GM21367 (cell line): Measurements from ENCODE around the gene SLC19A1.

Experiments used
- ATAC-seq: cut with Tn5 transposase; IDR thresholded peaks from one replicate; pipeline ENCODE4 v1.9.1; 2021; ENCODE audit not compliant: unreplicated experiment

SLC19A1 gene

GRCh38 chr21:45480701-45481500 is 61.3 kb downstream of the SLC19A1 start:
- ATAC-seq, result no peak

GRCh38 chr21:45479691-45480675 is 62.3 kb downstream of the SLC19A1 start:
- no peak for ATAC-seq

GRCh38 chr21:45478816-45479669 is 63.2 kb downstream of the SLC19A1 start:
- ATAC-seq, result no peak

GRCh38 chr21:45478115-45478801 is 64.0 kb downstream of the SLC19A1 start:
- no peak for ATAC-seq

- ATAC-seq, result no peak
Observed at GRCh38 chr21:45477176-45478114, 64.8 kb downstream of the SLC19A1 start.

GRCh38 chr21:45476582-45476981 is 65.7 kb downstream of the SLC19A1 start:
- no peak for ATAC-seq

- ATAC-seq, result no peak
Observed at GRCh38 chr21:45475797-45476570, 66.3 kb downstream of the SLC19A1 start.

- no peak for ATAC-seq
Observed at GRCh38 chr21:45475004-45475685, 67.1 kb downstream of the SLC19A1 start.

- ATAC-seq, result no peak
Observed at GRCh38 chr21:45474323-45474950, 67.8 kb downstream of the SLC19A1 start.

- no peak for ATAC-seq
Observed at GRCh38 chr21:45473496-45474322, 68.5 kb downstream of the SLC19A1 start.

- no peak for ATAC-seq
Observed at GRCh38 chr21:45472445-45473365, 69.5 kb downstream of the SLC19A1 start.

- no peak for ATAC-seq
Observed at GRCh38 chr21:45471525-45472221, 70.6 kb downstream of the SLC19A1 start.

GRCh38 chr21:45470773-45471524 is 71.3 kb downstream of the SLC19A1 start:
- ATAC-seq, result no peak

- no peak for ATAC-seq
Observed at GRCh38 chr21:45470087-45470515, 72.1 kb downstream of the SLC19A1 start.
